GM12892 (cell line): Measurements from ENCODE around the gene PTPN13.

Experiments
- DNase-seq: peaks from one replicate; pipeline ENCODE4 v3.0.0; 2011; ENCODE audit not compliant: insufficient read length
- FAIRE-seq: peaks from 2 replicates; lab custom pipeline; 2011; peaks lifted over from hg19 to GRCh38; lab: Jason Lieb, UNC
- POLR2A ChIP-seq: IDR thresholded peaks from 2 replicates; pipeline ENCODE4 v1.6.1; 2011; ENCODE audit warnings: low read depth, low read length, control low read depth
- POLR2AphosphoS5 ChIP-seq: IDR thresholded peaks from 2 replicates; pipeline ENCODE4 v1.6.1; 2011; ENCODE audit warnings: low read depth, low read length, control low read depth
- TAF1 ChIP-seq: IDR thresholded peaks from 2 replicates; pipeline ENCODE4 v1.6.1; 2011; ENCODE audit warnings: low read depth, mild to moderate bottlenecking, control low read depth, low read length, borderline replicate concordance

Gene PTPN13

GRCh38 chr4:86594559-86595425, 677 bp downstream of the PTPN13 start:
- FAIRE-seq: no peak
- DNase-seq: no peak
- TF ChIP-seq POLR2A (no peak), POLR2AphosphoS5 (no peak), TAF1 (no peak)

- TF ChIP-seq POLR2AphosphoS5 (no peak), POLR2A (no peak), TAF1 (no peak)
- DNase-seq (no peak), FAIRE-seq (no peak)
Observed at GRCh38 chr4:86595426-86595805, 1.3 kb downstream of the PTPN13 start.

GRCh38 chr4:86596807-86597206, 2.7 kb downstream of the PTPN13 start:
- TF ChIP-seq POLR2AphosphoS5 (no peak), TAF1 (no peak), POLR2A (no peak)
- no peak for FAIRE-seq
- no peak for DNase-seq

- no peak for TF ChIP-seq POLR2A
- TF ChIP-seq TAF1: no peak
- TF ChIP-seq POLR2AphosphoS5: no peak
- no peak for DNase-seq
- no peak for FAIRE-seq
Observed at GRCh38 chr4:86600007-86600653, 6.0 kb downstream of the PTPN13 start.

GRCh38 chr4:86603311-86603885, 9.3 kb downstream of the PTPN13 start:
- FAIRE-seq (no peak), DNase-seq (no peak)
- TF ChIP-seq POLR2AphosphoS5: no peak
- TF ChIP-seq TAF1: no peak
- no peak for TF ChIP-seq POLR2A

- no peak for DNase-seq
- no peak for FAIRE-seq
- no peak for TF ChIP-seq TAF1
- TF ChIP-seq POLR2AphosphoS5: no peak
- no peak for TF ChIP-seq POLR2A
Observed at GRCh38 chr4:86606809-86607208, 12.7 kb downstream of the PTPN13 start.

GRCh38 chr4:86608757-86609375, 14.8 kb downstream of the PTPN13 start:
- no peak for TF ChIP-seq POLR2AphosphoS5
- no peak for TF ChIP-seq TAF1
- TF ChIP-seq POLR2A: no peak
- DNase-seq (no peak), FAIRE-seq (no peak)

GRCh38 chr4:86611757-86612156, 17.6 kb downstream of the PTPN13 start:
- DNase-seq (no peak), FAIRE-seq (no peak)
- TF ChIP-seq POLR2AphosphoS5: no peak
- TF ChIP-seq POLR2A: no peak
- no peak for TF ChIP-seq TAF1

- FAIRE-seq: no peak
- TF ChIP-seq POLR2A (no peak), TAF1 (no peak), POLR2AphosphoS5 (no peak)
- no peak for DNase-seq
Observed at GRCh38 chr4:86613734-86614133, 19.6 kb downstream of the PTPN13 start.

- no peak for TF ChIP-seq POLR2A
- no peak for TF ChIP-seq TAF1
- no peak for TF ChIP-seq POLR2AphosphoS5
- DNase-seq: no peak
- FAIRE-seq: no peak
Observed at GRCh38 chr4:86614865-86615264, 20.8 kb downstream of the PTPN13 start.

GRCh38 chr4:86615501-86615900, 21.4 kb downstream of the PTPN13 start:
- no peak for FAIRE-seq
- DNase-seq: no peak
- no peak for TF ChIP-seq POLR2A
- TF ChIP-seq POLR2AphosphoS5: no peak
- TF ChIP-seq TAF1: no peak
